ENCODE data around the gene PTF1A.
"Not testable (repeated sequence)": the region's sequence is repeated elsewhere in the genome, so short reads cannot be mapped to it uniquely, and the experiment has no call there.

PTF1A gene

GRCh38 chr10:23203369-23204325 is 11.5 kb downstream of the PTF1A start:
- DNase-seq (ENCODE audit: low spot score): no peak

GRCh38 chr10:23204773-23205172 is 12.7 kb downstream of the PTF1A start:
- DNase-seq (ENCODE audit: low spot score): no peak

GRCh38 chr10:23205972-23206642 is 14.0 kb downstream of the PTF1A start:
- no peak for DNase-seq (ENCODE audit: low spot score)

- DNase-seq (ENCODE audit: low spot score): no peak
These were observed 25.4 kb downstream of the PTF1A start for GRCh38 chr10:23217471-23217870.

- DNase-seq (ENCODE audit: low spot score): no peak
These were observed 38.5 kb downstream of the PTF1A start for GRCh38 chr10:23230582-23230981.

GRCh38 chr10:23238015-23238414 is 45.9 kb downstream of the PTF1A start:
- no peak for DNase-seq (ENCODE audit: low spot score)

GRCh38 chr10:23241779-23242178 is 49.7 kb downstream of the PTF1A start:
- DNase-seq (ENCODE audit: low spot score): not testable (repeated sequence)
